ENCODE measurements around the gene RBMS2. TPM values are rescaled to one million over a fixed set of nuclear protein-coding genes. Genes with fewer than 3 reads are reported as not detected.

Gene RBMS2
- total and polyA plus RNA-seq, 9 of the 15 experiments (the other 6 are each of a cell fraction or from before 2014, with no cell fraction given): 0.08 to 10.5 (median 0.31) TPM

DNA sequence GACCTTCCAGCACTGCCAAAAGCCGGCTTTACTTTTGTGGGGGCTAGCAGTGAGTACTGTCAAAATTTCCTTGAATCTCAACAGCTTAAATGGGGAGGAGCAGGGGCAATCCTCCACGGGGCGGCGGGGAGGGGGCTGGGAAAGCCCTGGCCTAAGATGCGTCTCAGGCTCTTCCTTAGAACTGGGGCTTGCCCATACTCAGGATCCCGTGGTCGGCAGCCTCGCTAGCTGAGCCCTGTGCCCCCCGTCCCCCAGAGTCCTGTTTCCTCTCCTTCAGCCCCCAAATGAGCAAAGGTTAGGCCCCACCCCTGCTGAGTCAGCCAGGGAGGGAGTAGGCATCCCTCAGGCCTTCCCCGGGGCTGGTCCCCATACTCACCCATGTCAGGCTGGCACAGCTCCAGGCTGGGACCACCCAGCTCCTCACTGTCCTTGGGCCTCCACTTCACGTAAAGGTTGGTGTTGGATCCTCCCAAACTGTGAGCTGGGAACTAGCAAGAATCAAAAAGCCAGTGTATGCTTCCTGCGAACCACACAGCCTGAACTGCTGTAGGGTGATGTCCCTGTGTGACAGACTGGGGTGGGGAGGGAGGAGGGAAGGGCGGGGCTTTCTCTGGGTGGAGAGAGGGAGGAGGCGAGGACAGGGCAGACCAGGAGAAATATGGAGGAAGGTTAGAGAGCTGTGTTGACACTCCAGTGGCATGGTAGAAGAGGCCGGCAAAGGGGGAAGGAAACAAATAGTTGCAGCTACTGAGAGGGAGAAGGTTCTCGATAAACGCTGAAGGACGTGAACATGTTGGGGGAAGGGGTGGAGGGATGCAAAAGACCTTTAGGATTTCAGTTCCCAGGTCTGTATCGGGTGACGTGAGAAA lies 114.4 kb downstream of the RBMS2 start (continued):
- TF ChIP-seq, protein P1, sequence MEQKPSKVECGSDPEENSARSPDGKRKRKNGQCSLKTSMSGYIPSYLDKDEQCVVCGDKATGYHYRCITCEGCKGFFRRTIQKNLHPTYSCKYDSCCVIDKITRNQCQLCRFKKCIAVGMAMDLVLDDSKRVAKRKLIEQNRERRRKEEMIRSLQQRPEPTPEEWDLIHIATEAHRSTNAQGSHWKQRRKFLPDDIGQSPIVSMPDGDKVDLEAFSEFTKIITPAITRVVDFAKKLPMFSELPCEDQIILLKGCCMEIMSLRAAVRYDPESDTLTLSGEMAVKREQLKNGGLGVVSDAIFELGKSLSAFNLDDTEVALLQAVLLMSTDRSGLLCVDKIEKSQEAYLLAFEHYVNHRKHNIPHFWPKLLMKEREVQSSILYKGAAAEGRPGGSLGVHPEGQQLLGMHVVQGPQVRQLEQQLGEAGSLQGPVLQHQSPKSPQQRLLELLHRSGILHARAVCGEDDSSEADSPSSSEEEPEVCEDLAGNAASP (IDR thresholded peaks at IDR 0.05): no peak
- TF ChIP-seq DEAF1 (CRISPR knock-in tag; IDR thresholded peaks at IDR 0.05) (no peak), ZNF584 (CRISPR knock-in tag; IDR thresholded peaks at IDR 0.05; ENCODE audit: low read depth) (no peak), CXXC5 (CRISPR knock-in tag; IDR thresholded peaks at IDR 0.05) (no peak), NR2C2 (CRISPR knock-in tag; IDR thresholded peaks at IDR 0.05) (no peak), NR2C2 (tag; IDR thresholded peaks at IDR 0.05) (no peak; the same call in 1 of the 2 replicates), ATF4 (CRISPR knock-in tag; IDR thresholded peaks at IDR 0.05) (no peak), ZNF586 (CRISPR knock-in tag; conservative IDR thresholded peaks at IDR 0.05) (no peak), CBFA2T2 (conservative IDR thresholded peaks at IDR 0.05) (no peak), ZKSCAN8 (CRISPR knock-in tag; IDR thresholded peaks at IDR 0.05) (no peak), CBX1 (IDR thresholded peaks at IDR 0.05; ENCODE audit: low read depth) (no peak), RBBP5 (IDR thresholded peaks at IDR 0.05; ENCODE audit: borderline replicate concordance, insufficient read depth, low read length, poor library complexity, severe bottlenecking) (no peak), KDM2B (CRISPR knock-in tag; IDR thresholded peaks at IDR 0.05) (no peak), NUFIP1 (IDR thresholded peaks at IDR 0.05; ENCODE audit: partially characterized antibody) (no peak), KAT2B (IDR thresholded peaks at IDR 0.05; ENCODE audit: low read depth, low read length) (no peak), EZH2 (IDR thresholded peaks at IDR 0.05; ENCODE audit: borderline replicate concordance, low read depth, low read length) (no peak), HEY1 (CRISPR knock-in tag; IDR thresholded peaks at IDR 0.05; ENCODE audit: borderline replicate concordance) (no peak), POLR2AphosphoS2 (IDR thresholded peaks at IDR 0.05; ENCODE audit: low read length) (no peak), ZNF511 (CRISPR knock-in tag; IDR thresholded peaks at IDR 0.05) (0 out of 2 replicates have a peak, but pooled peaks have one; percentile 39), ZNF3 (CRISPR knock-in tag; IDR thresholded peaks at IDR 0.05) (no peak), MECOM (CRISPR knock-in tag; IDR thresholded peaks at IDR 0.05) (no peak), HNRNPL (IDR thresholded peaks at IDR 0.05; ENCODE audit: low read depth, low read length) (no peak), RB1 (IDR thresholded peaks at IDR 0.05; ENCODE audit: low read depth) (no peak), XRCC5 (IDR thresholded peaks at IDR 0.05; ENCODE audit: low read depth, low read length) (peak; percentile 48; the same call in 1 of the 2 replicates), ZBTB7A (IDR thresholded peaks at IDR 0.05; ENCODE audit: borderline replicate concordance, control insufficient read depth, low read depth, low read length) (0 out of 2 replicates have a peak, but pooled peaks have one; percentile 30)

All from K562 (cell line).